HCT116 (cell line): ENCODE measurements around the gene KLHL3. TPM values are rescaled to one million over a fixed set of nuclear protein-coding genes. Genes with fewer than 3 reads are reported as not detected.

Source experiments
- ATAC-seq: fragments of 200-7000 bp; cut with Tn5 transposase; 2 replicates; pipeline ENCODE4 v1.9.1; 2020; ENCODE audit warnings: mild to moderate bottlenecking, moderate library complexity
- BruUV-seq: library from RNA; stranded (reverse); fragments of 400-500 nt; replicated peaks from 2 replicates; lab custom pipeline; 2021; lab: Mats Ljungman, UMichigan
- CTCF ChIA-PET: fragments of 300-600 bp; sonication (Branson Sonifier 250); formaldehyde crosslinking; loops from one replicate; lab custom pipeline; 2021; ENCODE audit warnings: antibody characterized with exemption; lab: Charles Lee
- POLR2A ChIA-PET: fragments of 300-600, 350-600 bp; sonication (Branson Sonifier 250); formaldehyde crosslinking; loops from one replicate; lab custom pipeline; 2021; ENCODE audit warnings: antibody characterized with exemption; lab: Charles Lee
- RAD21 ChIA-PET, 2 experiments: fragments of 300-600 bp; sonication (Branson Sonifier 250); formaldehyde crosslinking; loops; one replicate each; lab custom pipeline; 2023; ENCODE audit warnings: low total read pairs in 2 of 2; ENCODE audit not compliant: uncharacterized antibody in 2 of 2, unreplicated experiment in 2 of 2, low non-redundant PET in 1 of 2; lab: Charles Lee
- DNase-seq: peaks from one replicate; pipeline ENCODE4 v3.0.0-alpha.2; 2010; ENCODE audit warnings: low read depth, low spot score
- H2AFZ ChIP-seq: fragments of 200-600 bp; shearing (Covaris generic), sonication (generic); 2 replicates; pipeline ENCODE4 v1.6.1; 2017; ENCODE audit warnings: low read depth, mixed run types, mixed read lengths, antibody characterized with exemption, low read length; ENCODE audit not compliant: poor library complexity, severe bottlenecking
- H3K27ac ChIP-seq: 2 replicates; pipeline ENCODE4 v1.5.1; 2012; ENCODE audit warnings: low read depth, low read length
- H3K27me3 ChIP-seq: fragments of 200-600 bp; sonication (generic); 2 replicates; pipeline ENCODE4 v1.6.1; 2016; ENCODE audit warnings: mixed run types, low read length, mixed read lengths; ENCODE audit not compliant: insufficient read depth
- H3K36me3 ChIP-seq, 2 experiments: fragments of 200-500 bp in 1 of 2; fragments of 200-600 bp in 1 of 2; sonication (Bioruptor generic) in 1 of 2; sonication (generic) in 1 of 2; 2 replicates each; pipeline versions ENCODE4 v1.5.1 to v1.6.1; 2014 to 2016; ENCODE audit warnings: low read length in 2 of 2, inconsistent platforms in 1 of 2, mixed read lengths in 1 of 2, mixed run types in 1 of 2; ENCODE audit not compliant: insufficient read depth in 2 of 2, control insufficient read depth in 1 of 2
- H3K4me1 ChIP-seq, 2 experiments: fragments of 200-600 bp in 1 of 2; sonication (generic) in 1 of 2; 2 replicates each; pipeline versions ENCODE4 v1.5.1 to v1.6.1; 2012 to 2017; ENCODE audit warnings: low read length in 2 of 2, inconsistent platforms in 1 of 2, mild to moderate bottlenecking in 1 of 2, mixed read lengths in 1 of 2, mixed run types in 1 of 2, moderate library complexity in 1 of 2; ENCODE audit not compliant: insufficient read depth in 2 of 2, control insufficient read depth in 1 of 2
- H3K4me2 ChIP-seq: fragments of 200-600 bp; sonication (generic); 2 replicates; pipeline ENCODE4 v1.6.1; 2017; ENCODE audit warnings: mixed run types, low read length, mixed read lengths
- H3K4me3 ChIP-seq, 2 experiments: fragments of 200-600 bp in 1 of 2; sonication (generic) in 1 of 2; replicated peaks in 1 of 2; 2 replicates each; pipeline ENCODE4 v1.5.1; 2011 to 2016; ENCODE audit warnings: low read length in 2 of 2, control low read depth in 1 of 2, low read depth in 1 of 2, mild to moderate bottlenecking in 1 of 2, mixed read lengths in 1 of 2, mixed run types in 1 of 2
- H3K79me2 ChIP-seq: fragments of 200-600 bp; sonication (generic); 2 replicates; pipeline ENCODE4 v1.6.1; 2017; ENCODE audit warnings: mild to moderate bottlenecking, mixed run types, low read length, moderate library complexity, mixed read lengths; ENCODE audit not compliant: insufficient read depth
- H3K9ac ChIP-seq: fragments of 200-600 bp; sonication (generic); 2 replicates; pipeline ENCODE4 v1.6.1; 2016; ENCODE audit warnings: low read length, mixed read lengths
- H3K9me2 ChIP-seq: fragments of 200-600 bp; sonication (generic), shearing (Covaris generic); 2 replicates; pipeline ENCODE4 v1.6.1; 2017; ENCODE audit warnings: mixed run types, mild to moderate bottlenecking, moderate library complexity; ENCODE audit not compliant: insufficient read depth
- H3K9me3 ChIP-seq, 2 experiments: fragments of 200-500 bp in 1 of 2; fragments of 200-600 bp in 1 of 2; sonication (Bioruptor generic) in 1 of 2; sonication (generic) in 1 of 2; 2 replicates each; pipeline ENCODE4 v1.6.1; 2014 to 2017; ENCODE audit warnings: low read length in 2 of 2, mixed read lengths in 2 of 2, inconsistent platforms in 1 of 2, low read depth in 1 of 2, mild to moderate bottlenecking in 1 of 2, mixed run types in 1 of 2, moderate library complexity in 1 of 2; ENCODE audit not compliant: control insufficient read depth in 1 of 2, insufficient read depth in 1 of 2
- H4K20me1 ChIP-seq: fragments of 200-600 bp; sonication (generic), shearing (Covaris generic); 2 replicates; pipeline ENCODE4 v1.6.1; 2017; ENCODE audit warnings: mixed run types, mild to moderate bottlenecking, moderate library complexity; ENCODE audit not compliant: insufficient read depth
- CBX3 ChIP-seq: IDR thresholded peaks from 2 replicates; pipeline ENCODE4 v1.6.1; 2012; ENCODE audit warnings: low read depth
- CEBPB ChIP-seq: IDR thresholded peaks from 2 replicates; pipeline ENCODE4 v1.6.1; 2012; ENCODE audit warnings: low read depth
- ELF1 ChIP-seq: IDR thresholded peaks from 2 replicates; pipeline ENCODE4 v1.6.1; 2012; ENCODE audit warnings: low read depth, borderline replicate concordance
- EZH2phosphoT487 ChIP-seq: fragments of 200-600 bp; IDR thresholded peaks from 2 replicates; pipeline ENCODE4 v1.6.1; 2018; ENCODE audit warnings: antibody characterized with exemption, borderline replicate concordance
- FOSL1 ChIP-seq: IDR thresholded peaks from 2 replicates; pipeline ENCODE4 v1.6.1; 2012; ENCODE audit warnings: low read depth
- POLR2A ChIP-seq: IDR thresholded peaks from 2 replicates; pipeline ENCODE4 v1.7.0; 2011; ENCODE audit warnings: borderline replicate concordance; ENCODE audit not compliant: insufficient read depth, insufficient read length; ENCODE audit errors: extremely low read depth
- POLR2AphosphoS5 ChIP-seq: IDR thresholded peaks from 2 replicates; pipeline ENCODE4 v1.6.1; 2011; ENCODE audit warnings: mild to moderate bottlenecking, low read depth, low read length, moderate library complexity
- RAD21 ChIP-seq: IDR thresholded peaks from 2 replicates; pipeline ENCODE4 v1.6.1; 2012; ENCODE audit warnings: low read depth, mild to moderate bottlenecking
- SP1 ChIP-seq: IDR thresholded peaks from 2 replicates; pipeline ENCODE4 v1.6.1; 2012; ENCODE audit warnings: low read depth
- SRF ChIP-seq: IDR thresholded peaks from 2 replicates; pipeline ENCODE4 v1.6.1; 2012; ENCODE audit warnings: low read depth
- ZNF274 ChIP-seq: fragments of 200-500 bp; sonication (Bioruptor generic); IDR thresholded peaks from 2 replicates; pipeline ENCODE4 v1.6.1; 2014; ENCODE audit warnings: mild to moderate bottlenecking, low read depth, low read length, inconsistent platforms
- intact Hi-C: fragments of 100-400 bp; cut with micrococcal nuclease; formaldehyde crosslinking; loops from 2 replicates; pipeline ENCODE4 v1.10.0; 2022
- total RNA-seq: library from RNA; stranded (reverse); gene quantifications from one replicate; pipeline ENCODE4 v1.2.1, GENCODE V29; 2021; ENCODE audit not compliant: unreplicated experiment
- TF ChIP-seq, protein P1 (sequence below): IDR thresholded peaks from 2 replicates; pipeline ENCODE4 v1.6.1; 2012
- TF ChIP-seq, protein P2 (sequence below): IDR thresholded peaks from 2 replicates; pipeline ENCODE4 v1.6.1; 2012; ENCODE audit warnings: low read depth

Gene KLHL3
- total RNA-seq, 1 experiment from 2014 or later: not detected

DNA sequence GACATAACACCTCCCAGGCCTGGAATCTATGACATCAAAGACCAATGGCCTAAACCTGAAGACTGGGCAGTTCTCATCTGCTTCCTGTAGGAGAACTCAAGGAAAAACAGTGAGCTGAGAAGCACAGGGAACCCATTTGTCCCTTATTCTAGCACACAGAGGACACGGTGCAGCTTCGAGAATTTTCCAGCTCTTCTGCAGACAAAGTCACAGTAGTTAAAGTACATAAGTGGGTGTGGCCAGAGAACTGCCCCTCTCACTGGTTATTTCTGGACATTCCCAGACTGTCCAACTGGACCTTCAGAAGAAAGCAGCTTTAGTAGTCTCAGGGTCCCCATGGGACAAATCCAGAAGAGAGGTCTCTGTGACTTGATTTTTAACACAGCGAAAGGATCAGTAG is 114.6 kb downstream of the KLHL3 start (continued):
- TF ChIP-seq RAD21: no peak
- TF ChIP-seq ZNF274: no peak
- TF ChIP-seq FOSL1: no peak
- no peak for TF ChIP-seq CEBPB
- no peak for TF ChIP-seq POLR2AphosphoS5

DNA sequence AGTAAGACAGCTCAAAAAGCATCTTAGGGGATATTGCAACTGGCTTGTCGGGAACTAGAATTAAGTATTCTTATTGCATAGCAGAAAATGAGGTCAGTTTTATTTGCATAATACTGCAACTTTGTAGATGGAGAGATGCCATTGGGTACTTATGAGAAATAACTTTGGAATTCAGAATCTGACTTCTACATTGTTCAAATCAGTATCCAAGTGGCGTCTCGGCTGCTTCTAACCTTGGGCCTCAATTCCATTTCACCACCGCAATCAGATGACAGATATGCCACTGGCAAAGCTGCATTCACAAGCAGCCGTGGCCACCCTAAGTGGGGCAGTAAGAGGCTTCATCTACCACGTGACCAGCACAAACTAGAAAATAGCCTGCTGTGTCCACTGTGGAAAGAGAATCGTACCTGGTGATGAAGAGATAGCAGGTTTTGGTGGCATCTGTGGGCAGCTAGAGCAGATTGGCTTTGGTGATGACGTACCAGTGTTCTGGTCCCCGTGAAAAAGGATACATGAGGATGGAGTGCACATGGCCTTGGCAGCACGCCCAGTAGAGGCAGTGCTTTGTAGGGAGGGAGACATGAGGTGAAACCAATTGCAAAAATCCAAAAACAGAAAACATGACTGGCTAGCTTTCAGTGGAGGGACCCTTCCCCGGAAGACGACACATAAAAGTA is 116.6 kb downstream of the KLHL3 start:
- ChIA-PET POLR2A (no interaction called here), CTCF (interaction anchor here (0.7 kb wide), 1 partner anchor 10 kb away, joined by 3 read pairs; no protein-coding TSS in a partner anchor), RAD21 (no interaction called here)
- no peaks in the 10 kb centered on the region for H3K36me3 ChIP-seq
- no peaks in the 10 kb centered on the region; the same call in 1 of the 2 replicates for H3K27me3 ChIP-seq
- intact Hi-C loops: no loop called here
- TF ChIP-seq, protein P1, sequence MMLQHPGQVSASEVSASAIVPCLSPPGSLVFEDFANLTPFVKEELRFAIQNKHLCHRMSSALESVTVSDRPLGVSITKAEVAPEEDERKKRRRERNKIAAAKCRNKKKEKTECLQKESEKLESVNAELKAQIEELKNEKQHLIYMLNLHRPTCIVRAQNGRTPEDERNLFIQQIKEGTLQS: no peak
- no peak for TF ChIP-seq SRF
- no peak for TF ChIP-seq EZH2phosphoT487
- TF ChIP-seq, protein P2, sequence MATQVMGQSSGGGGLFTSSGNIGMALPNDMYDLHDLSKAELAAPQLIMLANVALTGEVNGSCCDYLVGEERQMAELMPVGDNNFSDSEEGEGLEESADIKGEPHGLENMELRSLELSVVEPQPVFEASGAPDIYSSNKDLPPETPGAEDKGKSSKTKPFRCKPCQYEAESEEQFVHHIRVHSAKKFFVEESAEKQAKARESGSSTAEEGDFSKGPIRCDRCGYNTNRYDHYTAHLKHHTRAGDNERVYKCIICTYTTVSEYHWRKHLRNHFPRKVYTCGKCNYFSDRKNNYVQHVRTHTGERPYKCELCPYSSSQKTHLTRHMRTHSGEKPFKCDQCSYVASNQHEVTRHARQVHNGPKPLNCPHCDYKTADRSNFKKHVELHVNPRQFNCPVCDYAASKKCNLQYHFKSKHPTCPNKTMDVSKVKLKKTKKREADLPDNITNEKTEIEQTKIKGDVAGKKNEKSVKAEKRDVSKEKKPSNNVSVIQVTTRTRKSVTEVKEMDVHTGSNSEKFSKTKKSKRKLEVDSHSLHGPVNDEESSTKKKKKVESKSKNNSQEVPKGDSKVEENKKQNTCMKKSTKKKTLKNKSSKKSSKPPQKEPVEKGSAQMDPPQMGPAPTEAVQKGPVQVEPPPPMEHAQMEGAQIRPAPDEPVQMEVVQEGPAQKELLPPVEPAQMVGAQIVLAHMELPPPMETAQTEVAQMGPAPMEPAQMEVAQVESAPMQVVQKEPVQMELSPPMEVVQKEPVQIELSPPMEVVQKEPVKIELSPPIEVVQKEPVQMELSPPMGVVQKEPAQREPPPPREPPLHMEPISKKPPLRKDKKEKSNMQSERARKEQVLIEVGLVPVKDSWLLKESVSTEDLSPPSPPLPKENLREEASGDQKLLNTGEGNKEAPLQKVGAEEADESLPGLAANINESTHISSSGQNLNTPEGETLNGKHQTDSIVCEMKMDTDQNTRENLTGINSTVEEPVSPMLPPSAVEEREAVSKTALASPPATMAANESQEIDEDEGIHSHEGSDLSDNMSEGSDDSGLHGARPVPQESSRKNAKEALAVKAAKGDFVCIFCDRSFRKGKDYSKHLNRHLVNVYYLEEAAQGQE: no peak
- no peak for TF ChIP-seq ZNF274
- TF ChIP-seq POLR2A: no peak
- TF ChIP-seq ELF1: no peak
- no peak for TF ChIP-seq CBX3
- TF ChIP-seq SP1: no peak
- no peaks in the 10 kb centered on the region for H3K9me2 ChIP-seq
- DNase-seq: no peak
- BruUV-seq: no TSS peak
- no peak overlapping the region for H3K9ac ChIP-seq
- H3K9me3 ChIP-seq: no peaks in the 10 kb centered on the region
- no peak overlapping the region for H3K4me2 ChIP-seq
- H2AFZ ChIP-seq: no peak overlapping the region
- H3K79me2 ChIP-seq: no peaks in the 10 kb centered on the region
- H3K27ac ChIP-seq: no peak overlapping the region
- H3K4me1 ChIP-seq: no peaks in the 10 kb centered on the region
- H3K4me3 ChIP-seq: no peak overlapping the region
- no peak for ATAC-seq
- no peaks in the 10 kb centered on the region for H4K20me1 ChIP-seq
